CD4-positive, alpha-beta memory T cell (primary cell): ENCODE results near the gene ING1. TPM values are rescaled to one million over a fixed set of nuclear protein-coding genes. Genes with fewer than 3 reads are reported as not detected.
A peak's percentile ranks its signal among the peaks of the same experiment; 100 is the strongest.

Experiments
- CTCF ChIA-PET: fragments of 350-600 bp; sonication (Branson Sonifier 250); formaldehyde crosslinking; loops from one replicate; lab custom pipeline; 2021; ENCODE audit warnings: inconsistent platforms; ENCODE audit not compliant: partially characterized antibody; lab: Charles Lee
- POLR2A ChIA-PET: fragments of 350-600 bp; sonication (Branson Sonifier 250); formaldehyde crosslinking; loops from one replicate; lab custom pipeline; 2021; ENCODE audit not compliant: partially characterized antibody; lab: Charles Lee
- DNase-seq, 5 donors: peaks; one replicate each; pipeline versions ENCODE4 v3.0.0 to v3.0.0-alpha.2; 2020 to 2022; ENCODE audit warnings: mixed read lengths in 1 of 5
- H3K27ac ChIP-seq: one replicate; pipeline ENCODE4 v1.7.0; 2013; ENCODE audit warnings: low read depth, low read length
- H3K27me3 ChIP-seq: 2 replicates; pipeline ENCODE4 v1.7.0; 2013; ENCODE audit warnings: mild to moderate bottlenecking, low read length, moderate library complexity; ENCODE audit not compliant: insufficient read depth
- H3K36me3 ChIP-seq: 2 replicates; pipeline ENCODE4 v1.7.0; 2013; ENCODE audit warnings: mild to moderate bottlenecking, low read length, moderate library complexity; ENCODE audit not compliant: insufficient read depth
- H3K4me1 ChIP-seq: 2 replicates; pipeline ENCODE4 v1.7.0; 2013; ENCODE audit warnings: mild to moderate bottlenecking, low read length, moderate library complexity; ENCODE audit not compliant: insufficient read depth
- H3K4me3 ChIP-seq, 2 donors: one replicate each; pipeline ENCODE4 v1.7.0; 2013; ENCODE audit warnings: low read length in 2 of 2, mild to moderate bottlenecking in 1 of 2
- H3K9me3 ChIP-seq, 2 donors: one replicate each; pipeline ENCODE4 v1.7.0; 2013; ENCODE audit warnings: low read length in 2 of 2, control low read depth in 1 of 2; ENCODE audit not compliant: control insufficient read depth in 1 of 2
- H3K27ac Mint-ChIP-seq, 7 donors: one replicate each; pipeline ENCODE4 v1.8.0; 2020 to 2021; ENCODE audit warnings: mixed read lengths in 7 of 7, mild to moderate bottlenecking in 6 of 7, inconsistent platforms in 3 of 7, moderate library complexity in 3 of 7
- H3K27me3 Mint-ChIP-seq, 2 donors: one replicate each; pipeline ENCODE4 v1.8.0; 2020 to 2021; ENCODE audit warnings: mixed read lengths in 2 of 2
- H3K36me3 Mint-ChIP-seq, 2 donors: one replicate each; pipeline ENCODE4 v1.8.0; 2020 to 2021; ENCODE audit warnings: mixed read lengths in 2 of 2, inconsistent platforms in 1 of 2, mild to moderate bottlenecking in 1 of 2
- H3K4me1 Mint-ChIP-seq, 4 donors: one replicate each; pipeline ENCODE4 v1.8.0; 2020 to 2021; ENCODE audit warnings: mixed read lengths in 4 of 4, mild to moderate bottlenecking in 1 of 4
- H3K4me3 Mint-ChIP-seq, 8 donors: one replicate each; pipeline ENCODE4 v1.8.0; 2020 to 2021; ENCODE audit warnings: mixed read lengths in 8 of 8, mild to moderate bottlenecking in 7 of 8, moderate library complexity in 6 of 8, inconsistent platforms in 3 of 8
- H3K9me3 Mint-ChIP-seq, 8 donors: one replicate each; pipeline ENCODE4 v1.8.0; 2020 to 2021; ENCODE audit warnings: mixed read lengths in 8 of 8, mild to moderate bottlenecking in 5 of 8, inconsistent platforms in 3 of 8, moderate library complexity in 1 of 8
- intact Hi-C: fragments of 100-400 bp; cut with micrococcal nuclease; formaldehyde crosslinking; loops from one replicate; pipeline ENCODE4 v1.15.1; 2023
- polyA plus RNA-seq, 2 donors: library from polyadenylated mRNA; unstranded; fragments of 300-500 nt; fragmentation: Illumina TruSeq; gene quantifications; one replicate each; pipeline ENCODE4 v1.2.3, GENCODE V29; 2021
- total RNA-seq, 2 experiments: library from RNA; stranded (reverse); gene quantifications; one replicate each; pipeline ENCODE4 v1.2.3, GENCODE V29; 2021

Gene ING1
- total and polyA plus RNA-seq, 4 experiments from 2014 or later, result 9.1 to 29.4 (median 22.1) TPM

- H3K9me3 Mint-ChIP-seq, result peaks cover 0 to 5% (median 0%) of the 10 kb centered on the region in 8 donors
- intact Hi-C loops, result no loop called here
- ChIA-PET POLR2A (no interaction called here), CTCF (no interaction called here)
- Histone ChIP-seq H3K4me1 (no peaks in the 10 kb centered on the region), H3K27me3 (no peaks in the 10 kb centered on the region), H3K4me3 (no peak overlapping the region), H3K27ac (no peak overlapping the region), H3K36me3 (peaks cover 34% of the 10 kb centered on the region), H3K9me3 (no peaks in the 10 kb centered on the region)
- H3K27me3 Mint-ChIP-seq, result no peaks in the 10 kb centered on the region
- peak in 1 of 5 donors; percentile 54 for DNase-seq
- H3K36me3 Mint-ChIP-seq, result peaks cover 53 to 63% of the 10 kb centered on the region in 2 donors
- peak overlapping the region in 4 of 7 donors; percentile 35 to 92 (median 52) for H3K27ac Mint-ChIP-seq
- H3K4me1 Mint-ChIP-seq, result peaks cover 13 to 34% (median 24%) of the 10 kb centered on the region in 4 donors
- H3K4me3 Mint-ChIP-seq, result peak overlapping the region in 4 of 8 donors; percentile 3 to 59 (median 42)
Measured at GRCh38 chr13:110676595-110677587, 36.6 kb upstream of the ING1 start.

GRCh38 chr13:110677731-110678545 is 35.6 kb upstream of the ING1 start:
- peak overlapping the region in 1 of 7 donors; percentile 36 for H3K27ac Mint-ChIP-seq
- POLR2A ChIA-PET, result no interaction called here
- H3K36me3 ChIP-seq, result peaks cover 35% of the 10 kb centered on the region

GRCh38 chr13:110680852-110681251 is 32.6 kb upstream of the ING1 start:
- no peaks in the 10 kb centered on the region for H3K9me3 ChIP-seq
- no peak overlapping the region for H3K27ac Mint-ChIP-seq
- H3K27me3 Mint-ChIP-seq, result no peaks in the 10 kb centered on the region
- H3K9me3 Mint-ChIP-seq, result no peaks in the 10 kb centered on the region
- intact Hi-C loops, result no loop called here
- H3K36me3 ChIP-seq, result peaks cover 41% of the 10 kb centered on the region
- peak in 4 of 5 donors; percentile 12 to 22 (median 20) for DNase-seq
- no peaks in the 10 kb centered on the region for H3K27me3 ChIP-seq
- H3K27ac ChIP-seq, result no peak overlapping the region
- no peak overlapping the region for H3K4me3 Mint-ChIP-seq
- CTCF ChIA-PET, result interaction anchor here (0.7 to 4.7 kb wide), 6 partner anchors 12 to 141 kb away, joined by 3 to 80 read pairs (median 3); no protein-coding TSS in a partner anchor
- POLR2A ChIA-PET, result interaction anchor here (0.6 to 1.0 kb wide), 2 partner anchors 33 to 34 kb away, joined by 3 to 4 read pairs; partner anchors contain the start of gene ING1
- H3K4me1 Mint-ChIP-seq, result peaks cover 6 to 21% (median 11%) of the 10 kb centered on the region in 4 donors
- H3K36me3 Mint-ChIP-seq, result peaks cover 43 to 61% of the 10 kb centered on the region in 2 donors
- H3K4me3 ChIP-seq, result no peak overlapping the region
- no peaks in the 10 kb centered on the region for H3K4me1 ChIP-seq

More at GRCh38 chr13:110677731-110678545, 35.6 kb upstream of the ING1 start:
- Histone ChIP-seq H3K4me1 (no peaks in the 10 kb centered on the region), H3K27ac (no peak overlapping the region), H3K9me3 (no peaks in the 10 kb centered on the region), H3K4me3 (no peak overlapping the region), H3K27me3 (no peaks in the 10 kb centered on the region)
- no peaks in the 10 kb centered on the region for H3K27me3 Mint-ChIP-seq
- CTCF ChIA-PET, result no interaction called here
- intact Hi-C loops, result no loop called here
- H3K4me1 Mint-ChIP-seq, result peaks cover 8 to 29% (median 15%) of the 10 kb centered on the region in 4 donors
- no peak for DNase-seq
- peaks cover 52 to 60% of the 10 kb centered on the region in 2 donors for H3K36me3 Mint-ChIP-seq
- H3K9me3 Mint-ChIP-seq, result peaks cover 0 to 5% (median 0%) of the 10 kb centered on the region in 8 donors
- no peak overlapping the region for H3K4me3 Mint-ChIP-seq

- Mint-ChIP-seq H3K9me3 (no peaks in the 10 kb centered on the region), H3K27me3 (no peaks in the 10 kb centered on the region), H3K4me1 (peaks cover 6 to 13% (median 10%) of the 10 kb centered on the region in 4 donors), H3K27ac (peak overlapping the region in 2 of 7 donors; percentile 19 to 27), H3K36me3 (peaks cover 34 to 59% of the 10 kb centered on the region in 2 donors), H3K4me3 (no peak overlapping the region)
- intact Hi-C loops, result no loop called here
- ChIA-PET POLR2A (interaction anchor here (1.0 kb wide), 1 partner anchor 33 kb away, joined by 3 read pairs; no protein-coding TSS in a partner anchor), CTCF (interaction anchor here (0.5 to 4.7 kb wide), 11 partner anchors 12 to 140 kb away, joined by 3 to 80 read pairs (median 4); partner anchors contain the start of gene CARS2)
- Histone ChIP-seq H3K4me1 (no peaks in the 10 kb centered on the region), H3K27me3 (no peaks in the 10 kb centered on the region), H3K27ac (no peak overlapping the region), H3K4me3 (no peak overlapping the region), H3K36me3 (peaks cover 30% of the 10 kb centered on the region), H3K9me3 (no peaks in the 10 kb centered on the region)
- DNase-seq, result no peak
Measured at GRCh38 chr13:110681868-110682550, 31.5 kb upstream of the ING1 start.

GRCh38 chr13:110682746-110683145 is 30.8 kb upstream of the ING1 start:
- Histone ChIP-seq H3K27me3 (no peaks in the 10 kb centered on the region), H3K4me1 (no peaks in the 10 kb centered on the region), H3K9me3 (no peaks in the 10 kb centered on the region), H3K4me3 (no peak overlapping the region), H3K36me3 (peaks cover 31% of the 10 kb centered on the region), H3K27ac (no peak overlapping the region)
- H3K4me1 Mint-ChIP-seq, result peaks cover 6 to 13% (median 11%) of the 10 kb centered on the region in 4 donors
- no peaks in the 10 kb centered on the region for H3K27me3 Mint-ChIP-seq
- ChIA-PET CTCF (interaction anchor here (0.6 to 4.7 kb wide), 14 partner anchors 13 to 150 kb away, joined by 3 to 80 read pairs (median 4); partner anchors contain the start of gene CARS2), POLR2A (interaction anchor here (1.1 to 2.1 kb wide), 2 partner anchors 30 to 33 kb away, joined by 3 to 20 read pairs; partner anchors contain the start of gene ING1)
- no peak for DNase-seq
- no peaks in the 10 kb centered on the region for H3K9me3 Mint-ChIP-seq
- no peak overlapping the region for H3K27ac Mint-ChIP-seq
- H3K36me3 Mint-ChIP-seq, result peaks cover 35 to 65% of the 10 kb centered on the region in 2 donors
- intact Hi-C loops, result loop anchor here (1.0 kb wide), 2 partner anchors 32 to 137 kb away; no protein-coding TSS in a partner anchor
- H3K4me3 Mint-ChIP-seq, result no peak overlapping the region

- peaks cover 4 to 11% (median 8%) of the 10 kb centered on the region in 4 donors for H3K4me1 Mint-ChIP-seq
- intact Hi-C loops, result loop anchor here (1.0 kb wide), 2 partner anchors 31 to 136 kb away; no protein-coding TSS in a partner anchor
- no peaks in the 10 kb centered on the region for H3K9me3 Mint-ChIP-seq
- Histone ChIP-seq H3K4me1 (no peaks in the 10 kb centered on the region), H3K27me3 (no peaks in the 10 kb centered on the region), H3K36me3 (peaks cover 31% of the 10 kb centered on the region), H3K27ac (no peak overlapping the region), H3K4me3 (no peak overlapping the region), H3K9me3 (no peaks in the 10 kb centered on the region)
- peak; percentile 15 to 64 (median 26) for DNase-seq
- CTCF ChIA-PET, result interaction anchor here (0.6 to 4.7 kb wide), 16 partner anchors 14 to 149 kb away, joined by 3 to 80 read pairs (median 4); partner anchors contain the start of gene CARS2
- H3K4me3 Mint-ChIP-seq, result no peak overlapping the region
- peak overlapping the region in 1 of 7 donors; percentile 67 for H3K27ac Mint-ChIP-seq
- POLR2A ChIA-PET, result interaction anchor here (1.1 to 2.1 kb wide), 2 partner anchors 29 to 32 kb away, joined by 3 to 20 read pairs; partner anchors contain the start of gene ING1
- no peaks in the 10 kb centered on the region for H3K27me3 Mint-ChIP-seq
- H3K36me3 Mint-ChIP-seq, result peaks cover 32 to 64% of the 10 kb centered on the region in 2 donors
Measured at GRCh38 chr13:110683203-110683883, 30.2 kb upstream of the ING1 start.
